ENCODE measurements around the gene YTHDF2. TPM values are rescaled to one million over a fixed set of nuclear protein-coding genes. Genes with fewer than 3 reads are reported as not detected.
"Not testable (repeated sequence)": the region's sequence is repeated elsewhere in the genome, so short reads cannot be mapped to it uniquely, and the experiment has no call there.

YTHDF2 gene
- total and polyA plus RNA-seq, 9 of the 15 experiments (the other 6 are each of a cell fraction or from before 2014, with no cell fraction given): 41.0 to 111 (median 83.3) TPM

DNA sequence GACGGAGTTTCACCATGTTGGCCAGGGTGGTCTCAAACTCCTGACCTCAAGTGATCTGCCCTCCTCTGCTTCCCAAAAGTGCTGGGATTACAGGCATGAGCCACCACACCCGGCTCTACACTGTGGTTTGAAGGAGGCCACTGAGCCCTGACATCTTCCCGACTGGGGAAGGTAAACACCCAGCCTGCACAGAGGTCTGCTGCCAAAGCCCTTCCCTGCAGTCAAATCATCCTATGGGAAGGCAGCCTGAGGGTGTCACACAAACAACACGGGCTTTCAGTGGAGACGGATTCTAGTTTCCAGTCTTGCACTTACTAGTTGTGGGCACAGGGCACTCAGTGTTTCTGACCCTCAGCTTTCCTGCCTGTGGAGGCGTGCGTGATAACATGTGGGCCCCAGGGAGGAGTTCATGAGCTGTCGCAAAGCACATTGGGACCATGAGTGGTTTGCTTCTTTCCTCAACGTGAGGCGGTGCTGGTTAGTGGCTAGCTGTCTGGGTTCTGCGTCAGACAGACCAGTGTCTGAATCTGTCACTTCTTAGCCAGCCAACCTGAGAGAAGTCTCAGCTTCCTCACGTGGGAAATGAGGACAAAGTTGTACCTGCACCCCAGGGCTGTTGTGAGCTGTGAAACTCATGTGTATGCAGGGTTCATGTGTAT, 53.8 kb downstream of the YTHDF2 start (continued):
- TF ChIP-seq CBX2 (IDR thresholded peaks at IDR 0.05; ENCODE audit: insufficient read depth, low read length, poor library complexity, severe bottlenecking) (no peak), ZNF79 (CRISPR knock-in tag; IDR thresholded peaks at IDR 0.05; ENCODE audit: low read depth) (no peak), TFAP4 (CRISPR knock-in tag; IDR thresholded peaks at IDR 0.05; ENCODE audit: borderline replicate concordance) (peak; percentile 23; the same call in 1 of the 2 replicates), ZNF165 (CRISPR knock-in tag; IDR thresholded peaks at IDR 0.05; ENCODE audit: borderline replicate concordance) (no peak), MEF2D (tag; conservative IDR thresholded peaks at IDR 0.05; ENCODE audit: low read depth) (no peak)

- CTCF ChIA-PET (ENCODE audit: low intra/inter-chr PET ratio); H2AFZ ChIP-seq (ENCODE audit: low read depth, low read length); H3K9me1 ChIP-seq (ENCODE audit: control insufficient read depth, insufficient read depth, low read length); intact Hi-C loops (cut with micrococcal nuclease); H3K9ac ChIP-seq (ENCODE audit: insufficient read depth in 1 of 2, low read depth in 2 of 2, low read length in 2 of 2); ATAC-seq; H3K27me3 ChIP-seq (ENCODE audit: control insufficient read depth in 2 of 2, insufficient read depth in 2 of 2, low read length in 2 of 2); H3K27ac ChIP-seq (ENCODE audit: extremely low read depth, low read depth, low read length); H3K4me3 ChIP-seq; H4K20me1 ChIP-seq (replicated peaks; ENCODE audit: control insufficient read depth, insufficient read depth, low read length); POLR2A ChIA-PET; H3K9me3 ChIP-seq (replicated peaks; ENCODE audit: control insufficient read depth, insufficient read depth, low read depth, low read length); DNase-seq (ENCODE audit: extremely low read depth in 1 of 4, low spot score in 3 of 4); H3K79me2 ChIP-seq (ENCODE audit: control insufficient read depth, insufficient read depth, low read length); H3K36me3 ChIP-seq (ENCODE audit: control insufficient read depth, insufficient read depth, low read length); BruUV-seq (replicated peaks); H3K4me2 ChIP-seq (ENCODE audit: insufficient read depth, low read length); FAIRE-seq: not testable (repeated sequence)
- in situ Hi-C loops (cut with MboI): loop anchor here (10.0 kb wide), 1 partner anchor 273 kb away; no protein-coding TSS in a partner anchor
- WGBS (ENCODE audit: insufficient coverage, low coverage, missing lambda C conversion rate): 56% methylated on average over 2 of the region's 2 CpGs
- H3K4me1 ChIP-seq (replicated peaks in 1 of 2; ENCODE audit: control insufficient read depth in 2 of 2, insufficient read depth in 2 of 2, low read length in 2 of 2): peaks cover 11% of the 10 kb centered on the region in 2 experiments; a peak in 4 of 5 replicates
- 0 out of 4 replicates have a peak, but pooled peaks of 1 of the 2 experiments have one; percentile 41 for TF ChIP-seq FOXA3 (CRISPR knock-in tag; conservative IDR thresholded peaks at IDR 0.05 in 1 of 2, IDR thresholded peaks at IDR 0.05 in 1 of 2)
- TF ChIP-seq BCOR (IDR thresholded peaks at IDR 0.05): peak; percentile 34; the same call in 1 of the 2 replicates
- TF ChIP-seq RBM25 (IDR thresholded peaks at IDR 0.05; ENCODE audit: low read depth, low read length, severe bottlenecking): peak; percentile 27
- peak; percentile 17 to 18; a peak in 1 of 4 replicates for TF ChIP-seq KDM1A (IDR thresholded peaks at IDR 0.05)
- TF ChIP-seq ZNF121 (CRISPR knock-in tag; conservative IDR thresholded peaks at IDR 0.05): peak; percentile 97
Measured at GRCh38 chr1:28791929-28792328, 55.2 kb downstream of the YTHDF2 start.
